Liver (tissue), 9 donors: ENCODE data around the gene ABCG8. TPM values are rescaled to one million over a fixed set of nuclear protein-coding genes. Genes with fewer than 3 reads are reported as not detected.

Experiments used
- DNase-seq: peaks from one replicate; pipeline ENCODE4 v3.0.0-alpha.2; 2017; ENCODE audit warnings: low spot score
- H3K27ac ChIP-seq, 2 donors: one replicate each; pipeline ENCODE4 v1.7.0; 2013; ENCODE audit warnings: inconsistent platforms in 2 of 2, low read length in 2 of 2, control low read depth in 1 of 2, low read depth in 1 of 2, mild to moderate bottlenecking in 1 of 2
- H3K27me3 ChIP-seq, 4 donors: one replicate each; pipeline versions ENCODE4 v1.6.1 to v1.7.0; 2013; ENCODE audit warnings: low read length in 3 of 4, inconsistent platforms in 1 of 4, mild to moderate bottlenecking in 1 of 4, moderate library complexity in 1 of 4; ENCODE audit not compliant: control insufficient read depth in 4 of 4, insufficient read depth in 4 of 4
- H3K36me3 ChIP-seq, 4 donors: one replicate each; pipeline versions ENCODE4 v1.6.1 to v1.7.0; 2013; ENCODE audit warnings: low read length in 3 of 4, mild to moderate bottlenecking in 3 of 4, low read depth in 1 of 4, moderate library complexity in 1 of 4; ENCODE audit not compliant: control insufficient read depth in 4 of 4, insufficient read depth in 3 of 4
- H3K4me1 ChIP-seq, 4 donors: one replicate each; pipeline versions ENCODE4 v1.6.1 to v1.7.0; 2013; ENCODE audit warnings: low read length in 3 of 4, mild to moderate bottlenecking in 3 of 4, moderate library complexity in 1 of 4; ENCODE audit not compliant: control insufficient read depth in 4 of 4, insufficient read depth in 4 of 4
- H3K4me3 ChIP-seq, 3 donors: one replicate each; pipeline versions ENCODE4 v1.6.1 to v1.7.0; 2013; ENCODE audit warnings: low read length in 3 of 3, control low read depth in 1 of 3, low read depth in 1 of 3, mild to moderate bottlenecking in 1 of 3
- H3K9ac ChIP-seq, 2 donors: one replicate each; pipeline ENCODE4 v1.7.0; 2013; ENCODE audit warnings: low read length in 2 of 2, mild to moderate bottlenecking in 2 of 2, moderate library complexity in 2 of 2, control low read depth in 1 of 2, low read depth in 1 of 2
- H3K9me3 ChIP-seq, 4 donors: one replicate each; pipeline versions ENCODE4 v1.6.1 to v1.7.0; 2013; ENCODE audit warnings: low read length in 3 of 4; ENCODE audit not compliant: control insufficient read depth in 4 of 4
- ATF3 ChIP-seq: IDR thresholded peaks from 2 replicates; pipeline ENCODE4 v1.6.1; 2016; ENCODE audit warnings: antibody characterized with exemption
- CTCF ChIP-seq: fragments of 150-350 bp; IDR thresholded peaks from 2 replicates; pipeline ENCODE4 v1.5.1; 2017; ENCODE audit warnings: improper control_type of control experiment, low read depth, low read length; ENCODE audit not compliant: missing input control
- FOXA1 ChIP-seq: IDR thresholded peaks from 2 replicates; pipeline ENCODE4 v1.6.1; 2016; ENCODE audit warnings: antibody characterized with exemption
- HNF4A ChIP-seq, 2 donors: conservative IDR thresholded peaks; 2 replicates each; pipeline ENCODE4 v1.6.1; 2016; ENCODE audit warnings: antibody characterized with exemption in 2 of 2, mild to moderate bottlenecking in 2 of 2
- RAD21 ChIP-seq, 2 donors: IDR thresholded peaks; 2 replicates each; pipeline ENCODE4 v1.6.1; 2016; ENCODE audit warnings: antibody characterized with exemption in 2 of 2, mild to moderate bottlenecking in 2 of 2
- REST ChIP-seq: IDR thresholded peaks from 2 replicates; pipeline ENCODE4 v1.6.1; 2016; ENCODE audit warnings: antibody characterized with exemption, mild to moderate bottlenecking
- RXRA ChIP-seq, 2 donors: IDR thresholded peaks; 2 replicates each; pipeline ENCODE4 v1.6.1; 2017 to 2018; ENCODE audit warnings: antibody characterized with exemption in 2 of 2, mild to moderate bottlenecking in 1 of 2
- SP1 ChIP-seq: IDR thresholded peaks from 2 replicates; pipeline ENCODE4 v1.6.1; 2018; ENCODE audit warnings: antibody characterized with exemption, mild to moderate bottlenecking
- TAF1 ChIP-seq: conservative IDR thresholded peaks from 2 replicates; pipeline ENCODE4 v1.6.1; 2016; ENCODE audit warnings: antibody characterized with exemption, mild to moderate bottlenecking
- WGBS: extraction: QIAGEN DNeasy Blood & Tissue Kit; methylation state at CpG from one replicate; pipeline ENCODE4 v1.1.7; 2013; 5-methylcytosine and 5-hydroxymethylcytosine counted together
- polyA plus RNA-seq, 2 donors: library from polyadenylated mRNA; stranded (reverse) in 1 of 2; unstranded in 1 of 2; fragments of 200-250 nt in 1 of 2; fragments of >200 nt in 1 of 2; fragmentation: Nextera tagmentation in 1 of 2; extraction: Ambion mirVana in 1 of 2; gene quantifications; one replicate each; pipeline versions ENCODE4 v1.2.1 to v1.2.3, GENCODE V29; 2013 to 2015
- total RNA-seq, 2 donors: library from RNA; depleted of rRNA; stranded (reverse); fragments of >200 nt; gene quantifications; one replicate each; pipeline ENCODE4 v1.2.3, GENCODE V29; 2014
- donor health status: healthy.
- donor health status: healthy.
- donor health status: healthy.
- donor health status: healthy.
- donor health status: healthy.

The ABCG8 gene
- total and polyA plus RNA-seq, 4 donors: 16.8 to 81.2 (median 37.5) TPM

GRCh38 chr2:43802135-43802534, 36.6 kb upstream of the ABCG8 start:
- no peak for DNase-seq
- TF ChIP-seq ATF3 (no peak), REST (no peak), RXRA (IDR thresholded peaks at IDR 0.05) (no peak), RAD21 (IDR thresholded peaks at IDR 0.05) (peak; percentile 75 to 84), SP1 (no peak), FOXA1 (no peak), CTCF (peak; percentile 38)
- Histone ChIP-seq H3K27ac (no peak overlapping the region), H3K4me1 (peaks cover 3 to 27% (median 24%) of the 10 kb centered on the region in 4 donors), H3K9ac (no peak overlapping the region), H3K27me3 (no peaks in the 10 kb centered on the region), H3K9me3 (no peaks in the 10 kb centered on the region), H3K36me3 (no peaks in the 10 kb centered on the region), H3K4me3 (no peak overlapping the region)
- WGBS: 28% methylated on average over 2 of the region's 2 CpGs

- peak in 1 of 2 donors; percentile 5 for TF ChIP-seq RXRA (IDR thresholded peaks at IDR 0.05)
- no peak for TF ChIP-seq RAD21 (IDR thresholded peaks at IDR 0.05)
- Histone ChIP-seq H3K4me3 (no peak overlapping the region), H3K36me3 (no peaks in the 10 kb centered on the region), H3K9ac (no peak overlapping the region), H3K27me3 (no peaks in the 10 kb centered on the region), H3K4me1 (peaks cover 5 to 37% (median 33%) of the 10 kb centered on the region in 4 donors), H3K27ac (no peak overlapping the region), H3K9me3 (no peaks in the 10 kb centered on the region)
- WGBS: 40% methylated on average over 1 of the region's 1 CpG
- no peak for DNase-seq
Measured at GRCh38 chr2:43803113-43803512, 35.7 kb upstream of the ABCG8 start.

- Histone ChIP-seq H3K4me3 (no peak overlapping the region), H3K36me3 (peaks cover 0 to 3% (median 0%) of the 10 kb centered on the region in 4 donors), H3K4me1 (peaks cover 7 to 61% (median 49%) of the 10 kb centered on the region in 4 donors), H3K27ac (peak overlapping the region; percentile 33 to 71), H3K27me3 (no peaks in the 10 kb centered on the region), H3K9me3 (no peaks in the 10 kb centered on the region), H3K9ac (peak overlapping the region in 1 of 2 donors; percentile 54)
- no peak for DNase-seq
- TF ChIP-seq TAF1 (peak; percentile 78), HNF4A (conservative IDR thresholded peaks at IDR 0.05) (no peak)
- WGBS: 38% methylated on average over 2 of the region's 2 CpGs
Measured at GRCh38 chr2:43806719-43807031, 32.1 kb upstream of the ABCG8 start.
